CD4-positive, alpha-beta T cell (primary cell): ENCODE measurements around the gene SPATA24. TPM values are rescaled to one million over a fixed set of nuclear protein-coding genes. Genes with fewer than 3 reads are reported as not detected.

Source experiments
- ATAC-seq: fragments of 200-7000 bp; cut with Tn5 transposase; one replicate; pipeline ENCODE4 v1.10.0; 2022; ENCODE audit warnings: mild to moderate bottlenecking; ENCODE audit not compliant: poor library complexity
- CTCF ChIA-PET: fragments of 350-600 bp; sonication (Branson Sonifier 250); formaldehyde crosslinking; loops from one replicate; lab custom pipeline; 2021; ENCODE audit warnings: antibody characterized with exemption, inconsistent platforms; lab: Charles Lee
- POLR2A ChIA-PET: fragments of 350-600 bp; sonication (Branson Sonifier 250); formaldehyde crosslinking; loops from one replicate; lab custom pipeline; 2021; ENCODE audit warnings: antibody characterized with exemption, inconsistent platforms; lab: Charles Lee
- DNase-seq, 14 experiments: peaks; one replicate each; pipeline ENCODE4 v3.0.0-alpha.2; 2013 to 2020; ENCODE audit warnings: mixed read lengths in 2 of 14
- H3K27ac ChIP-seq, 2 donors: one replicate each; pipeline versions ENCODE4 v1.5.1 to v1.7.0; 2013; ENCODE audit warnings: low read length in 2 of 2, low read depth in 1 of 2, mild to moderate bottlenecking in 1 of 2
- H3K27me3 ChIP-seq, 2 experiments: 1 replicate in 1 of 2; 2 replicates in 1 of 2; pipeline versions ENCODE4 v1.6.1 to v1.7.0; 2013; ENCODE audit warnings: low read length in 2 of 2, control low read depth in 1 of 2, mild to moderate bottlenecking in 1 of 2, moderate library complexity in 1 of 2; ENCODE audit not compliant: insufficient read depth in 2 of 2, control insufficient read depth in 1 of 2
- H3K36me3 ChIP-seq: one replicate; pipeline ENCODE4 v1.6.1; 2013; ENCODE audit warnings: low read length, control low read depth; ENCODE audit not compliant: insufficient read depth
- H3K4me1 ChIP-seq: one replicate; pipeline ENCODE4 v1.6.1; 2013; ENCODE audit warnings: low read length, control low read depth; ENCODE audit not compliant: insufficient read depth
- H3K4me3 ChIP-seq: one replicate; pipeline ENCODE4 v1.5.1; 2013; ENCODE audit warnings: mild to moderate bottlenecking, low read length, moderate library complexity
- H3K9me3 ChIP-seq, 2 experiments: 1 replicate in 1 of 2; 2 replicates in 1 of 2; pipeline versions ENCODE4 v1.6.1 to v1.7.0; 2013; ENCODE audit warnings: low read length in 2 of 2, mild to moderate bottlenecking in 2 of 2, control low read depth in 1 of 2, moderate library complexity in 1 of 2; ENCODE audit not compliant: control insufficient read depth in 1 of 2, insufficient read depth in 1 of 2
- H3K27ac Mint-ChIP-seq: one replicate; pipeline ENCODE4 v1.8.0; 2020; ENCODE audit warnings: mixed read lengths
- H3K27me3 Mint-ChIP-seq: one replicate; pipeline ENCODE4 v1.8.0; 2021; ENCODE audit warnings: mixed read lengths
- H3K36me3 Mint-ChIP-seq: one replicate; pipeline ENCODE4 v1.8.0; 2021; ENCODE audit warnings: low read depth, mixed read lengths
- H3K4me1 Mint-ChIP-seq: one replicate; pipeline ENCODE4 v1.8.0; 2021; ENCODE audit warnings: low read depth, mixed read lengths
- H3K4me3 Mint-ChIP-seq: one replicate; pipeline ENCODE4 v1.8.0; 2020; ENCODE audit warnings: mild to moderate bottlenecking, mixed read lengths
- H3K9me3 Mint-ChIP-seq: one replicate; pipeline ENCODE4 v1.8.0; 2020; ENCODE audit warnings: mixed read lengths
- intact Hi-C, 2 experiments: fragments of 100-400 bp; cut with DNase I in 1 of 2; cut with micrococcal nuclease in 1 of 2; formaldehyde crosslinking; loops; one replicate each; pipeline versions ENCODE4 v1.15.1 to v1.9.0; 2023 to 2025; cut with DNase I, micrococcal nuclease
- total RNA-seq, 174 experiments: library from RNA in 2 of 174; stranded (reverse) in 2 of 174; gene quantifications; one replicate each; pipeline ENCODE4 v1.2.3 and lab custom pipeline; 2021 to 2026
- TF ChIP-seq, protein P1 (sequence below): fragments of 200-600 bp; IDR thresholded peaks from one replicate; pipeline ENCODE4 v1.8.0; 2022; ENCODE audit warnings: antibody characterized with exemption, mild to moderate bottlenecking

The SPATA24 gene
- total RNA-seq, 2 experiments from 2014 or later = 3.0 to 3.9 TPM

DNA sequence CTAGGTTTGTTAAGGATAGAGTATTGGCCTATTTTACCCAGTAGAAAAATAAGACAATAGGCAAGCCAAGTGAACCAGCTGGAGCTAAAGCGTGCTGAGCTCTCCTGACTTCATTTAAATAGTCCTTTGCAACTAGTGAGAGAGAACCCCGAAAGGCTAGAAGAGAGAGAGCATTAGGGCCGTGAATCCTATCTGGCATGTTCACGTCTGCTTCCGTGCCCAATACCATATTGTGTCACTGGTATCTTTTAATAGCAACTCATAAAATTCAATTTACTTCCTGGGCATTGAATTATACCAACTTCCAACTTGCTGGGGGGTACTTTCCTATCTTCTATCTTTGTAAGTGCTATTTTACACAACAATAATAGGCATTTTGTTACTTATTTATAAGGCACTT lies 21.6 kb upstream of the SPATA24 start:
- DNase-seq (no peak), ATAC-seq (no peak)
- Mint-ChIP-seq H3K27ac (no peak overlapping the region), H3K4me1 (peaks cover 23% of the 10 kb centered on the region), H3K27me3 (no peaks in the 10 kb centered on the region), H3K36me3 (peaks cover 57% of the 10 kb centered on the region), H3K9me3 (no peaks in the 10 kb centered on the region), H3K4me3 (no peak overlapping the region)
- Histone ChIP-seq H3K36me3 (peaks cover 11% of the 10 kb centered on the region), H3K27ac (no peak overlapping the region), H3K4me1 (peaks cover 6% of the 10 kb centered on the region), H3K9me3 (no peaks in the 10 kb centered on the region), H3K4me3 (no peak overlapping the region), H3K27me3 (no peaks in the 10 kb centered on the region)
- ChIA-PET CTCF (no interaction called here), POLR2A (interaction anchor here (1.4 kb wide), 1 partner anchor 68 kb away, joined by 3 read pairs; no protein-coding TSS in a partner anchor)
- intact Hi-C loops = loop anchor here in 1 of 2 experiments (10.0 kb wide), 1 partner anchor 189 kb away; no protein-coding TSS in a partner anchor
- TF ChIP-seq, protein P1, sequence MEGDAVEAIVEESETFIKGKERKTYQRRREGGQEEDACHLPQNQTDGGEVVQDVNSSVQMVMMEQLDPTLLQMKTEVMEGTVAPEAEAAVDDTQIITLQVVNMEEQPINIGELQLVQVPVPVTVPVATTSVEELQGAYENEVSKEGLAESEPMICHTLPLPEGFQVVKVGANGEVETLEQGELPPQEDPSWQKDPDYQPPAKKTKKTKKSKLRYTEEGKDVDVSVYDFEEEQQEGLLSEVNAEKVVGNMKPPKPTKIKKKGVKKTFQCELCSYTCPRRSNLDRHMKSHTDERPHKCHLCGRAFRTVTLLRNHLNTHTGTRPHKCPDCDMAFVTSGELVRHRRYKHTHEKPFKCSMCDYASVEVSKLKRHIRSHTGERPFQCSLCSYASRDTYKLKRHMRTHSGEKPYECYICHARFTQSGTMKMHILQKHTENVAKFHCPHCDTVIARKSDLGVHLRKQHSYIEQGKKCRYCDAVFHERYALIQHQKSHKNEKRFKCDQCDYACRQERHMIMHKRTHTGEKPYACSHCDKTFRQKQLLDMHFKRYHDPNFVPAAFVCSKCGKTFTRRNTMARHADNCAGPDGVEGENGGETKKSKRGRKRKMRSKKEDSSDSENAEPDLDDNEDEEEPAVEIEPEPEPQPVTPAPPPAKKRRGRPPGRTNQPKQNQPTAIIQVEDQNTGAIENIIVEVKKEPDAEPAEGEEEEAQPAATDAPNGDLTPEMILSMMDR = no peak

DNA sequence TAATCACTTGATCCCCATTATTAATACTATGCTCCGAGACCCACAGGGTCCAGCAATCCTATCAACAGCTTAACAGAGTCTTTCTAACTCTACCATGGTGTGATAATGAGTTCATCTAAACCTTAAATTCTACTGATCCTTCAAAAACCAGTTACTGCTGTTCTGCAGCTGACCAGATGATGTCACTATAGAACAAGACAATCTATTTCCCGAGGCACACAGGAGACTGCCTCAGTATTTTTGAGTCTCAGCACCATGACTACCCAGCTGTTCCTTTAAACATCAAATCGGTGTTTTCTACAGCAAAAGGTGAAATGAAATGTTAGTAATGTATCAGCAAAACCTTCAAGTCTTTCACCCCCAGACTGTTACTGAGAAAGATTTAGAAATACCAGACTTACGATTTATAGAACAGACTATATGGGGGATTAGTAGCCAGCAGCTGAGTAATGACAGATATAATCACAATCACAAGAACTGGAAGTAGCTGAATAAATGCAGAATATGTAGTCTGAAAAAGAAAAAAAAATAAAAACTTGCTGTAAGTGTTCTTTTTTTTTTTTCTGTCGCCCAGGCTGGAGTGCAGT lies 18.5 kb upstream of the SPATA24 start:
- peaks cover 60% of the 10 kb centered on the region for H3K36me3 Mint-ChIP-seq
- H3K27ac Mint-ChIP-seq = peak overlapping the region; percentile 3
- no peaks in the 10 kb centered on the region for H3K27me3 Mint-ChIP-seq
- H3K27me3 ChIP-seq = no peaks in the 10 kb centered on the region
- peaks cover 14% of the 10 kb centered on the region for H3K4me1 Mint-ChIP-seq
- no peak overlapping the region for H3K4me3 ChIP-seq
- intact Hi-C loops = loop anchor here (1.0 to 10.0 kb wide), 8 partner anchors 36 to 345 kb away; partner anchors contain the start of gene SMIM33 (in 1 of the 2)
- ChIA-PET POLR2A (interaction anchor here (0.9 to 2.9 kb wide), 12 partner anchors 15 to 143 kb away, joined by 3 to 33 read pairs (median 6); partner anchors contain the start of genes DNAJC18, MATR3, SMIM33 and SPATA24), CTCF (interaction anchor here (0.6 to 7.2 kb wide), 36 partner anchors 9 to 343 kb away, joined by 3 to 132 read pairs (median 4); partner anchors contain the start of genes DNAJC18, ECSCR, PAIP2 and SPATA24)
- H3K36me3 ChIP-seq = peaks cover 16% of the 10 kb centered on the region
- H3K4me3 Mint-ChIP-seq = no peak overlapping the region
- H3K9me3 ChIP-seq = no peaks in the 10 kb centered on the region
- TF ChIP-seq, protein P1 = peak; percentile 93
- no peaks in the 10 kb centered on the region for H3K9me3 Mint-ChIP-seq
- peak in 10 of 14 experiments; percentile 28 to 87 (median 50) for DNase-seq
- peak; percentile 99 for ATAC-seq
- no peak overlapping the region for H3K27ac ChIP-seq
- H3K4me1 ChIP-seq = peaks cover 2% of the 10 kb centered on the region

DNA sequence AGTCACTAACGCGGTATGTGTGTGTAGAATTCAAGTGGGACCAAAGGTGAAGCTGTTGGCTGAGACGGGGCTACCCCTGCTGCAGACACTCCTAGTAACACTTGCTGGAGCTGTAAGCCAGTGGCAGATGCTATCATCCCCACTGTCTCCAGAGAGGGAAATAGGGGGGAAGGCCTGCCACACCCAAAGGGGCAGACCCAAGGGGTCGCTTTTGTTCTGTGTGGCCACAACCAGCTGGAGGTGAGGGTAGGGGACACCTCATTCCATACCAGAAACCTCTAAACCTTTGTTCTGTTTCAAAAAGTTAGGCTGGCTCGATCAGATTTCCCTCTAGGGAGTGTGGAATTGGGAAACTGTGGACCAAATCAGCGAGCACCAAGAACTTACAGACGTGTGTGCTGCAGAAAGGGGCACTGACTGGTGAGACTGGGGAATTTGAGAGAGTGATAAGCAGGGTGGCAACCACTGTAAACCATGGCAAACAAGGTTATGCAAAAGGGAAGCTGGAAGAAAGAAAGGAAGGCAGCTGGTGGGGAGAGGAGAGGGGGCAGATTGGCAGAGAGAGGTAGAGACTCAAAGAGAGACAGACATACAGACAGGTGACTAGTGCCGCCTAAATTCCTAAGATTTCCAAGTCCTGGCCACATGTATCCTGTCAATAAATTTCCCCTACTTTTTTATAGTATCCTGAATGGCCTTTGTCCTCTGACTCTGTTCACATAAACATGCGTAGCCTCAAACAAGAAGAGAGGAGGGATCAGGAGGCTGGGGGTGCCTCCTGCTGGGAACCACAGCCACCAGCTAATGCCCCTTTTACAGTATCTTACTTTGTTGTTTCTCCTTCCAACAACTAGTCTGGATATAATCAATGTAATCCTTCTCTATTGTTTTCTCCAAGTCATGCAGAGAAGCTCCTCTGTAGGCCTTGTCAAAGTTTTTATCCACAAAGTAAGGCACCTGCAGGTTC lies 15.6 kb upstream of the SPATA24 start:
- DNase-seq (no peak), ATAC-seq (no peak)
- Mint-ChIP-seq H3K9me3 (no peaks in the 10 kb centered on the region), H3K4me3 (no peak overlapping the region), H3K27ac (no peak overlapping the region), H3K27me3 (no peaks in the 10 kb centered on the region), H3K36me3 (peaks cover 46% of the 10 kb centered on the region), H3K4me1 (peaks cover 28% of the 10 kb centered on the region)
- no peak overlapping the region for H3K4me3 ChIP-seq
- H3K4me1 ChIP-seq = peaks cover 14% of the 10 kb centered on the region
- TF ChIP-seq, protein P1 = no peak
- CTCF ChIA-PET = interaction anchor here (0.9 to 7.2 kb wide), 5 partner anchors 17 to 99 kb away, joined by 3 to 132 read pairs (median 3); partner anchors contain the start of gene DNAJC18
- H3K36me3 ChIP-seq = peaks cover 11% of the 10 kb centered on the region
- H3K27me3 ChIP-seq = no peaks in the 10 kb centered on the region
- POLR2A ChIA-PET = interaction anchor here (1.9 kb wide), 1 partner anchor 16 kb away, joined by 5 read pairs; the partner anchor contains the start of gene SPATA24
- H3K27ac ChIP-seq = no peak overlapping the region
- intact Hi-C loops = loop anchor here (5.0 to 10.0 kb wide), 4 partner anchors 53 to 348 kb away; partner anchors contain the start of gene SMIM33 (in 1 of the 2)
- H3K9me3 ChIP-seq = no peaks in the 10 kb centered on the region
